Thoracic aorta (tissue), 2 donors: ENCODE data around the gene HLA-C. TPM values are rescaled to one million over a fixed set of nuclear protein-coding genes. Genes with fewer than 3 reads are reported as not detected.

Experiments used
- ATAC-seq: fragments of 150-250 bp; one replicate; pipeline ENCODE4 v1.8.0; 2017; ENCODE audit warnings: low read depth; ENCODE audit not compliant: insufficient number of reproducible peaks, low FRiP score
- DNase-seq: peaks from one replicate; pipeline ENCODE4 v3.0.0-alpha.2; 2020; ENCODE audit warnings: low spot score
- H3K27ac ChIP-seq, 2 donors: fragments of 200-600 bp; sonication (generic); 1 replicate in 1 of 2; 2 replicates in 1 of 2; pipeline ENCODE4 v1.5.1; 2016; ENCODE audit warnings: mild to moderate bottlenecking in 2 of 2, moderate library complexity in 2 of 2
- H3K27me3 ChIP-seq: fragments of 200-600 bp; sonication (generic); replicated peaks from 2 replicates; pipeline ENCODE4 v1.6.0; 2016; ENCODE audit warnings: mild to moderate bottlenecking; ENCODE audit not compliant: insufficient read depth
- H3K36me3 ChIP-seq: fragments of 200-600 bp; sonication (generic); one replicate; pipeline ENCODE4 v1.5.1; 2016
- H3K4me1 ChIP-seq, 2 donors: fragments of 200-600 bp; sonication (generic); 1 replicate in 1 of 2; 2 replicates in 1 of 2; pipeline versions ENCODE4 v1.5.1 to v1.6.0; 2016; ENCODE audit warnings: low read depth in 2 of 2, mild to moderate bottlenecking in 1 of 2; ENCODE audit not compliant: control insufficient read depth in 1 of 2
- H3K4me3 ChIP-seq: fragments of 200-600 bp; sonication (generic); 2 replicates; pipeline ENCODE4 v1.5.1; 2016; ENCODE audit warnings: mild to moderate bottlenecking
- H3K9me3 ChIP-seq: fragments of 200-600 bp; sonication (generic); 2 replicates; pipeline ENCODE4 v1.5.1; 2016
- total RNA-seq, 2 donors: library from RNA; depleted of rRNA; stranded (reverse); fragments of >200 nt; gene quantifications; one replicate each; pipeline versions ENCODE4 v1.1.0 to v1.2.3, GENCODE V29; 2016
- TF ChIP-seq, protein P1 (sequence below): fragments of 200-600 bp; sonication (generic); IDR thresholded peaks from one replicate; pipeline ENCODE4 v1.5.1; 2019; ENCODE audit warnings: antibody characterized with exemption

Gene HLA-C
- total RNA-seq, 2 donors from 2014 or later: 321 to 782 TPM

DNA sequence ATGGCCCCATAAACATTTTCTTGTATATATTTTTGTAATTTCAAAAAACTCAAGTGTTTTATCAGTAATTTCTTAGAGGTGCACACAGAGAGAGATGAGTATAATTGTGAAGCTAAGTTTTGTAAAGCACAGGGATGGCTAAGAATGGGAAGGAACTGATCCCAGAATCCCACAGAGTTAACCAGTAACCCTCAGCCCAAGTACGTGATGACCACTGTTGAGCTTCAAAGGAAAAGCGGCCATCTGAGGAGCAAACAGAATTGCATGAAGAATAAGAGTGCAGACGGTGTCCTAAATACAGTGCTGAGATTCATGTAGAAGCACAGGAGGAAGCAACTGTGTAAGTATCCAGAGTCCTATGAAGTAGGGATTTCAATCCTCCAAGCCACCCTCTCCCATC, 28.1 kb upstream of the HLA-C start:
- no peak overlapping the region for H3K27ac ChIP-seq

DNA sequence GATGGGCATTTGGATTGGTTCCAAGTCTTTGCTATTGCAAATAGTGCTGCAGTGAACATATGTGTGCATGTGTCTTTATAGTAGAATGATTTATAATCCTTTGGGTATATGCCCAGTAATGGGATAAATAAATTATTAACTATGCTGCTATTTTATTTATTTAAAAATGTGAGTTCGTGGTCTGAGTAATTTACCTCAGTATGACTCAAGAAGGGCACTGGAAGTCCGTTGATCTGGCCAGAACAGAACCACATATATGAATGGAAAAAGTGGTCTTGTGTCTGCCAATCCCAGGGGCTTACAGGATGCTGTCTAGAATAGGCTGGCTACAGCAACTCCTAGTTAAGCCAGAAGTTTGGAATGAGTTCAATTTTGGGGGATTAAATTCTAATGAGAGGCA, 27.6 kb upstream of the HLA-C start:
- no peak for DNase-seq
- Histone ChIP-seq H3K36me3 (no peaks in the 10 kb centered on the region), H3K27me3 (no peaks in the 10 kb centered on the region), H3K4me3 (no peak overlapping the region), H3K4me1 (no peaks in the 10 kb centered on the region), H3K27ac (no peak overlapping the region), H3K9me3 (no peaks in the 10 kb centered on the region)
- no peak for ATAC-seq
- TF ChIP-seq, protein P1, sequence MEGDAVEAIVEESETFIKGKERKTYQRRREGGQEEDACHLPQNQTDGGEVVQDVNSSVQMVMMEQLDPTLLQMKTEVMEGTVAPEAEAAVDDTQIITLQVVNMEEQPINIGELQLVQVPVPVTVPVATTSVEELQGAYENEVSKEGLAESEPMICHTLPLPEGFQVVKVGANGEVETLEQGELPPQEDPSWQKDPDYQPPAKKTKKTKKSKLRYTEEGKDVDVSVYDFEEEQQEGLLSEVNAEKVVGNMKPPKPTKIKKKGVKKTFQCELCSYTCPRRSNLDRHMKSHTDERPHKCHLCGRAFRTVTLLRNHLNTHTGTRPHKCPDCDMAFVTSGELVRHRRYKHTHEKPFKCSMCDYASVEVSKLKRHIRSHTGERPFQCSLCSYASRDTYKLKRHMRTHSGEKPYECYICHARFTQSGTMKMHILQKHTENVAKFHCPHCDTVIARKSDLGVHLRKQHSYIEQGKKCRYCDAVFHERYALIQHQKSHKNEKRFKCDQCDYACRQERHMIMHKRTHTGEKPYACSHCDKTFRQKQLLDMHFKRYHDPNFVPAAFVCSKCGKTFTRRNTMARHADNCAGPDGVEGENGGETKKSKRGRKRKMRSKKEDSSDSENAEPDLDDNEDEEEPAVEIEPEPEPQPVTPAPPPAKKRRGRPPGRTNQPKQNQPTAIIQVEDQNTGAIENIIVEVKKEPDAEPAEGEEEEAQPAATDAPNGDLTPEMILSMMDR: no peak

More for the DNA sequence above, 28.1 kb upstream of the HLA-C start:
- TF ChIP-seq, protein P1: no peak
- DNase-seq (no peak), ATAC-seq (no peak)
- Histone ChIP-seq H3K9me3 (no peaks in the 10 kb centered on the region), H3K27me3 (no peaks in the 10 kb centered on the region), H3K4me3 (no peak overlapping the region), H3K36me3 (no peaks in the 10 kb centered on the region), H3K4me1 (no peaks in the 10 kb centered on the region)

DNA sequence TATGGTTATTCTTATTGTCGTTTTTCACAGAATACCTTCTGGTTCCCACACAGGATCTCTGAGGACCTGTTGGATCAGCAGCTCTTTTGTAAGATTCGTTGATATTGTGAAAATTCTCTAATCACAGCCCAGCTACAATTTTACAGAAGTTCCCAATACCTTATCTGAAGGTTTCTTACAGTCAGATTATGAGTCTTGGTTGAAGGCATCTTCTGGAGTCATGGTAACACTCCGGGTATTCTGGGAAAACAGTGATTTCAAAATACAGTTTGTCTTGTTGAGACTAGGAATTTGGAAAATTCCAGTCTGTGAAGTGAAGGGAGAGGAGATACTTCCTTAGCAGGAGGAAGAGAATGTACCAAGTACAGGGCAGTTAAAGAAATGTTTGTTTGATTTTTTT, 22.2 kb upstream of the HLA-C start:
- ATAC-seq: no peak
- TF ChIP-seq, protein P1: no peak
- Histone ChIP-seq H3K27ac (no peak overlapping the region), H3K4me1 (no peaks in the 10 kb centered on the region), H3K4me3 (no peak overlapping the region), H3K36me3 (no peaks in the 10 kb centered on the region), H3K27me3 (no peaks in the 10 kb centered on the region), H3K9me3 (no peaks in the 10 kb centered on the region)
- no peak for DNase-seq

DNA sequence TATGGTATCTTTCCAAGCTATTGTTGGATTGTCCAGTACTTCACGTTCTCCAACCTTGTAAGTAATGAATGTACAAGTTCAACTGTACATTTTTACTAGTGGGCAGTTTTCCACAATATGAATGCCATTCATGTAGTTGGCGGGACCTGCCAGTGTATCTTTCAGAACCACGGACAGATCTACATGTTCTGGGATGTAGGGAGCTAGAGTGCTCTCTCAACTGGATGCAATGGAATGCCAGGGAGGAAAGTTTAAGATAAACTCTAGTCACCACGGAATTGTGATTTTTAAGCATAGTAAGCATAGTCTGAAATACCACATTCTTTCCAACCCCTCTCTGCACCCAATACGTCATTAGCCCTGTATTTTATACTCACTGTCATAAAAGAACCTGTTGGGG, 21.5 kb upstream of the HLA-C start:
- no peak for ATAC-seq
- H3K4me3 ChIP-seq: no peak overlapping the region
- TF ChIP-seq, protein P1: no peak
- H3K36me3 ChIP-seq: no peaks in the 10 kb centered on the region
- no peaks in the 10 kb centered on the region for H3K4me1 ChIP-seq
- no peak overlapping the region for H3K27ac ChIP-seq
- DNase-seq: no peak
- H3K9me3 ChIP-seq: no peaks in the 10 kb centered on the region
- no peaks in the 10 kb centered on the region for H3K27me3 ChIP-seq

DNA sequence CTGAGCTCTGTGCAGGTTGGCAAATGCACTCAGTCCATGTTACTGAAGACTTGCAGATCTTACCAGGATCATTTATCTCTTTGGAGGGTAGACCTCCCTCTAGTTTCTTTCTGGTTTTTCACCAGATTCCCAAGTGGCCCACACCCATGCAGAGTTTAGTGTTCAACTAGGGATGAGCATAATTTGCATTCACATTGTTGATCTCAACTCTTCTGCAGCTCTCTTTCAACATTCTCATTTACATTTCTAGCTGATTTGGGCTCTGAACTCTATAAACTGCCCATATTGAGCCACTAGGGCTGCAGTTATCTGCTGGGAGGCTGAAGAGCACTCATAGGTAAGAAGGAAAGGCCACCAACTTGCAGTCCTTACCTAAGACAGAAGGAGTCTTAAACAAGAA, 17.9 kb upstream of the HLA-C start:
- ATAC-seq: no peak
- TF ChIP-seq, protein P1: no peak
- DNase-seq: no peak
- Histone ChIP-seq H3K9me3 (no peaks in the 10 kb centered on the region), H3K27me3 (no peaks in the 10 kb centered on the region), H3K36me3 (no peaks in the 10 kb centered on the region), H3K27ac (no peak overlapping the region), H3K4me1 (no peaks in the 10 kb centered on the region), H3K4me3 (no peak overlapping the region)
